AG04449 (cell line): ENCODE measurements around the gene TMEM174.

Experiments
- CTCF ChIA-PET: fragments of 350-600 bp; formaldehyde crosslinking; extraction: SDS; loops from one replicate; lab custom pipeline; 2021; ENCODE audit warnings: antibody characterized with exemption; lab: Yijun Ruan, JAX
- POLR2A ChIA-PET: fragments of 400-600, 350-600 bp; formaldehyde crosslinking; extraction: SDS; loops from one replicate; lab custom pipeline; 2020; ENCODE audit warnings: antibody characterized with exemption, inconsistent platforms; lab: Yijun Ruan, JAX
- DNase-seq: peaks from one replicate; pipeline ENCODE4 v3.0.0-alpha.2; 2010; ENCODE audit warnings: low read depth, low spot score
- H3K4me3 ChIP-seq: 2 replicates; pipeline ENCODE4 v1.5.1; 2011; ENCODE audit warnings: low read depth, mild to moderate bottlenecking, control low read depth, low read length
- TF ChIP-seq, protein P1 (sequence below): IDR thresholded peaks from one replicate; pipeline ENCODE4 v1.5.1; 2011; ENCODE audit warnings: mild to moderate bottlenecking, moderate library complexity, low read length, control low read depth, inconsistent platforms; ENCODE audit not compliant: insufficient read depth; ENCODE audit errors: missing control alignments

The TMEM174 gene

DNA sequence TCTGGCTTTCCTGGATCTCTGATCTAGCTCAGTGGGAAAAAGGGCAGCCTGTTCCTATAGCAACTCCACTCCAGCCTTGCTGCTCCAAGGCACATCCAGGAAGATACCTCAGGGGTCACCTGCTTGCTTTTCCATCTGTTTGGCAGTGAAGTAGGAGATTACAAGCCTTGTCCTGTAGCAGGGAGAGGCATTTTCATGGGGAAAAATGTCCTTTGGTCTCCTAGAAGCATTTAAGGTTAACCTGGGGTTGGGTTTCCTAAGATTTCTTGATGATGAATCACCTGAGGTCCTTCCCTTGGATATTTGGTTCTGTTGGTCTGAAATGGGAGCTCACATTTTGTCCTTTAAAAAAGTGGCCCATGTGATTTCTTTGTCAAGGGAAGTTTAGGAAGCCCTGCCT lies 1.5 kb upstream of the TMEM174 start:
- POLR2A ChIA-PET: no interaction called here
- CTCF ChIA-PET: interaction anchor here (0.8 to 2.5 kb wide), 16 partner anchors 8 to 295 kb away, joined by 3 to 11 read pairs (median 4); no protein-coding TSS in a partner anchor
- DNase-seq: no peak
- TF ChIP-seq, protein P1, sequence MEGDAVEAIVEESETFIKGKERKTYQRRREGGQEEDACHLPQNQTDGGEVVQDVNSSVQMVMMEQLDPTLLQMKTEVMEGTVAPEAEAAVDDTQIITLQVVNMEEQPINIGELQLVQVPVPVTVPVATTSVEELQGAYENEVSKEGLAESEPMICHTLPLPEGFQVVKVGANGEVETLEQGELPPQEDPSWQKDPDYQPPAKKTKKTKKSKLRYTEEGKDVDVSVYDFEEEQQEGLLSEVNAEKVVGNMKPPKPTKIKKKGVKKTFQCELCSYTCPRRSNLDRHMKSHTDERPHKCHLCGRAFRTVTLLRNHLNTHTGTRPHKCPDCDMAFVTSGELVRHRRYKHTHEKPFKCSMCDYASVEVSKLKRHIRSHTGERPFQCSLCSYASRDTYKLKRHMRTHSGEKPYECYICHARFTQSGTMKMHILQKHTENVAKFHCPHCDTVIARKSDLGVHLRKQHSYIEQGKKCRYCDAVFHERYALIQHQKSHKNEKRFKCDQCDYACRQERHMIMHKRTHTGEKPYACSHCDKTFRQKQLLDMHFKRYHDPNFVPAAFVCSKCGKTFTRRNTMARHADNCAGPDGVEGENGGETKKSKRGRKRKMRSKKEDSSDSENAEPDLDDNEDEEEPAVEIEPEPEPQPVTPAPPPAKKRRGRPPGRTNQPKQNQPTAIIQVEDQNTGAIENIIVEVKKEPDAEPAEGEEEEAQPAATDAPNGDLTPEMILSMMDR: no peak
- no peak overlapping the region for H3K4me3 ChIP-seq

DNA sequence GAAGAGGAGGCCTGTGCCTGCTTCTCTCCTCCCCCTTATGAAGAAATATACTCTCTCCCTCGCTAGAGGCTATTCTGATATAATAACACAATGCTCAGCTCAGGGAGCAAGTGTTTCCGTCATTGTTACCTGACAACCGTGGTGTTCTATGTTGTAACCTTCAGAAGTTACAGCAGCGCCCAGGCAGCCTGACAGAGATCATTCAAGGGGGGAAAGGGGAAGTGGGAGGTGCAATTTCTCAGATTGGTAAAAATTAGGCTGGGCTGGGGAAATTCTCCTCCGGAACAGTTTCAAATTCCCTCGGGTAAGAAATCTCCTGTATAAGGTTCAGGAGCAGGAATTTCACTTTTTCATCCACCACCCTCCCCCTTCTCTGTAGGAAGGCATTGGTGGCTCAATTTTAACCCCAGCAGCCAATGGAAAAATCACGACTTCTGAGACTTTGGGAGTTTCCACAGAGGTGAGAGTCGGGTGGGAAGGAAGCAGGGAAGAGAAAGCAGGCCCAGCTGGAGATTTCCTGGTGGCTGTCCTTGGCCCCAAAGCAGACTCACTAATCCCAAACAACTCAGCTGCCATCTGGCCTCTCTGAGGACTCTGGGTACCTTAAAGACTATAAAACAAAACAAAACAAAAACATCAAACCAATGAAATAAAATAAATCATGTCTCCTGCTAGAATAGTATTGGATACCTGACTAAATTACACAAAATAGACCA lies 1.3 kb downstream of the TMEM174 start:
- H3K4me3 ChIP-seq: no peak overlapping the region
- ChIA-PET CTCF (interaction anchor here (1.0 kb wide), 1 partner anchor 27 kb away, joined by 3 read pairs; no protein-coding TSS in a partner anchor), POLR2A (no interaction called here)
- TF ChIP-seq, protein P1: no peak
- no peak for DNase-seq

DNA sequence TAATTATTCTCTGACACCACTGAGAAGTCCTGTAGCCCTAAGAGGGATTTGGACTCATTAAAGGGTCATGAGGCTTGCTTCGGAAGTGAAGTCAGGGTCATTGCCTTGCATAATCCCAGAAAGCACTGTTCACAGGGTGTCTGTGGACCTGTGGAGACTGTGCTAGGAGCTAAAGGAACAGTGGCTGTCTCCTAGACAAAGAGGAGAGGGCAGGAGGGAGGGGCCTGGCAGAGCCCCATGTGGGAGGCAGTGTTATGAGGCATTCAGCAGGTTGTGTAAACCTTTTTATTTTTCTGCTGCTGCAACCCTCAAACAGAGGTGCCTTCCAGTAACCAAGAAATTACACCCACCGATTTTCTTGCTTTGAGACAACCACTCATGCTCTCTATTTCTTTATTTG lies 3.3 kb downstream of the TMEM174 start:
- no peak for DNase-seq
- TF ChIP-seq, protein P1: no peak
- H3K4me3 ChIP-seq: no peak overlapping the region
- CTCF ChIA-PET: interaction anchor here (0.9 kb wide), 1 partner anchor 10 kb away, joined by 3 read pairs; no protein-coding TSS in a partner anchor
- POLR2A ChIA-PET: no interaction called here

DNA sequence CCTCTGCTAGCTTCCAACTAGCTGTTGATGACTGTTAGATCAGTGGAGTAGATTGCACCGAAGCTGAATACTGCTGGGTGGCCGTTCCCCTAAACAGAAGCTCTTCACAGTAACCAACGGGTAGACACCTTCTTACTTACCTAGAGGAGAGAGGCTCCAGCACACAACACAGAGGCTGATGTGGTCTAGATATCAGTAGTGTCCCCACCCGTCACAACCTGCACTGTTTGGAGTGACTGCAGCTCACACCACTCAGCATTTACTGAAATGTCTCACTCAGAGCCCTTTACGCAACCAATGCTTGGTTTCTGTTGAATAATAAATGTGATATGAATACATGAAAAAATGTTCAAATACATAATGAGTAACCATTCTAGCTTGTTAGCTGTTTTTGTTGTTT lies 5.3 kb downstream of the TMEM174 start:
- POLR2A ChIA-PET: no interaction called here
- CTCF ChIA-PET: interaction anchor here (0.7 to 1.2 kb wide), 4 partner anchors 12 to 23 kb away, joined by 3 read pairs; no protein-coding TSS in a partner anchor
- TF ChIP-seq, protein P1: no peak
- no peak for DNase-seq
- H3K4me3 ChIP-seq: no peak overlapping the region

DNA sequence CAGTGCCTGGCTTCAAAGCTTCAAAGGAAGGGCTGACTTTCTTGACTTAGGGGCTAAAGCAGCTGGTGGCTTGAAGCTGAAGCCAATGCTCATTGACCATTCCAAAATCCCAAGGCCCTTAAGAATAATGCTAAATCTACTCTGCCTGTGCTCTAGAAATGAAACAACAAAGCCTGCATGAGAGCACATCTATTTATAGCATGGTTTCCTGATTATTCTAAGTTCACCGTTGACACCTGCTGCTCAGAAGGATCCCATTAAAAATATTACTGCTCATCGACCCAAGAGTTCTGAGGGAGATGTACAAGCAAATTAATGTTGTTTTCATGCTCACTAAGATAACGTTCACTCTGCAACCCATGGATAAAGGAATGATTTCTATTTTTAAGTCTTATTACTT lies 6.7 kb downstream of the TMEM174 start:
- ChIA-PET CTCF (interaction anchor here (1.1 kb wide), 1 partner anchor 9 kb away, joined by 5 read pairs; no protein-coding TSS in a partner anchor), POLR2A (no interaction called here)
- DNase-seq: no peak
- H3K4me3 ChIP-seq: no peak overlapping the region
- TF ChIP-seq, protein P1: no peak

DNA sequence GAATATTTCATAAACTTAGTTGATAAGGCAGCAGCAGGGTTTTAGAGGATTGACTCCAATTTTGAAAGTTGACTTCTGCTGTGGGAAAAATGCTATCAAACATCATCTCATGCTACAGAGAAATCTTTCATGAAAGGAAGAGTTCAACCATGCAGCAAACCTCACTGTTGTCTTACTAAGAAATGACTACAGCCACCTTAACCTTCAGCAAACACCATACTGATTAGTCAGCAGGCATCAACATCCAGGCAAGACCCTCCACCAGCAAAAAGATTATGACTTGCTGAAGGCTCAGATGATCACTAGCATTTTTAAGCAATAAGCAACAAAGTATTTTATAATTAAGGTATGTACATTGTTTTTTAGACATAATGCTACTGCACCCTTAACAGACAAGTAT lies 7.6 kb downstream of the TMEM174 start:
- DNase-seq: no peak
- TF ChIP-seq, protein P1: no peak
- POLR2A ChIA-PET: no interaction called here
- no peak overlapping the region for H3K4me3 ChIP-seq
- CTCF ChIA-PET: interaction anchor here (2.2 kb wide), 1 partner anchor 9 kb away, joined by 7 read pairs; no protein-coding TSS in a partner anchor
